K562 (cell line): Measurements from ENCODE around the gene HDAC9. TPM values are rescaled to one million over a fixed set of nuclear protein-coding genes. Genes with fewer than 3 reads are reported as not detected.

Source experiments
- ATAC-seq: fragments of 200-7000 bp; cut with Tn5 transposase; 3 replicates; pipeline ENCODE4 v1.9.1; 2020; ENCODE audit warnings: moderate library complexity
- BruUV-seq: library from RNA; stranded (reverse); fragments of 400-500 nt; replicated peaks from 2 replicates; lab custom pipeline; 2021; lab: Mats Ljungman, UMichigan
- CTCF ChIA-PET: fragments of 300-600 bp; formaldehyde crosslinking; extraction: SDS; loops from one replicate; lab custom pipeline; 2021; ENCODE audit warnings: low intra/inter-chr PET ratio; lab: Yijun Ruan, JAX
- POLR2A ChIA-PET: fragments of 300-600, 350-650 bp; sonication (Branson Sonifier 250); formaldehyde crosslinking; extraction: SDS; loops from one replicate; lab custom pipeline; 2021; ENCODE audit warnings: antibody characterized with exemption, inconsistent platforms; lab: Yijun Ruan, JAX
- DNase-seq, 4 experiments: peaks; one replicate each; pipeline versions ENCODE4 v3.0.0 to v3.0.0-alpha.2; 2011 to 2018; ENCODE audit warnings: low spot score in 3 of 4, mixed read lengths in 3 of 4; ENCODE audit errors: extremely low read depth in 1 of 4
- FAIRE-seq: peaks from 2 replicates; lab custom pipeline; 2011; peaks lifted over from hg19 to GRCh38; lab: Jason Lieb, UNC
- H2AFZ ChIP-seq: 2 replicates; pipeline ENCODE4 v1.6.0; 2011; ENCODE audit warnings: low read depth, low read length, control low read depth, inconsistent platforms
- H3K27ac ChIP-seq: fragments of 200-600 bp; 3 replicates; pipeline ENCODE4 v1.8.0; 2011; ENCODE audit warnings: low read depth, mild to moderate bottlenecking, control low read depth, inconsistent platforms, low read length, moderate library complexity, mixed read lengths; ENCODE audit errors: extremely low read depth
- H3K27me3 ChIP-seq, 2 experiments: fragments of 300-600 bp in 1 of 2; 2 replicates in 1 of 2; 3 replicates in 1 of 2; pipeline versions ENCODE4 v1.6.0 to v1.8.0; 2011; ENCODE audit warnings: inconsistent platforms in 2 of 2, low read length in 2 of 2, mild to moderate bottlenecking in 1 of 2, mixed read lengths in 1 of 2, moderate library complexity in 1 of 2; ENCODE audit not compliant: control insufficient read depth in 2 of 2, insufficient read depth in 2 of 2
- H3K36me3 ChIP-seq: fragments of 300-600 bp; 3 replicates; pipeline ENCODE4 v1.8.0; 2011; ENCODE audit warnings: mild to moderate bottlenecking, low read length, inconsistent platforms; ENCODE audit not compliant: control insufficient read depth, insufficient read depth
- H3K4me1 ChIP-seq, 2 experiments: fragments of 200-600 bp in 1 of 2; replicated peaks in 1 of 2; 2 replicates in 1 of 2; 3 replicates in 1 of 2; pipeline versions ENCODE4 v1.5.1 to v1.8.0; 2011; ENCODE audit warnings: inconsistent platforms in 2 of 2, low read length in 2 of 2, mild to moderate bottlenecking in 1 of 2, mixed read lengths in 1 of 2, moderate library complexity in 1 of 2; ENCODE audit not compliant: control insufficient read depth in 2 of 2, insufficient read depth in 2 of 2
- H3K4me2 ChIP-seq: 2 replicates; pipeline ENCODE4 v1.6.1; 2011; ENCODE audit warnings: low read length, control low read depth, inconsistent platforms, mixed read lengths; ENCODE audit not compliant: insufficient read depth
- H3K4me3 ChIP-seq: fragments of 200-600 bp; sonication (generic), shearing (Covaris generic); 2 replicates; pipeline ENCODE4 v1.5.1; 2016; ENCODE audit warnings: control low read depth, inconsistent platforms
- H3K79me2 ChIP-seq: fragments of 200-600 bp; 3 replicates; pipeline ENCODE4 v1.8.0; 2011; ENCODE audit warnings: low read length, inconsistent platforms; ENCODE audit not compliant: control insufficient read depth, insufficient read depth
- H3K9ac ChIP-seq, 2 experiments: 2 replicates each; pipeline versions ENCODE4 v1.6.0 to v1.6.1; 2011; ENCODE audit warnings: low read depth in 2 of 2, low read length in 2 of 2, control low read depth in 1 of 2, inconsistent platforms in 1 of 2, mild to moderate bottlenecking in 1 of 2, mixed read lengths in 1 of 2; ENCODE audit not compliant: insufficient read depth in 1 of 2
- H3K9me1 ChIP-seq: one replicate; pipeline ENCODE4 v1.6.0; 2011; ENCODE audit warnings: inconsistent platforms, mild to moderate bottlenecking, low read length, moderate library complexity; ENCODE audit not compliant: control insufficient read depth, insufficient read depth
- H3K9me3 ChIP-seq: replicated peaks from 2 replicates; pipeline ENCODE4 v1.5.1; 2011; ENCODE audit warnings: low read depth, low read length, inconsistent platforms; ENCODE audit not compliant: control insufficient read depth, insufficient read depth
- H4K20me1 ChIP-seq: replicated peaks from 2 replicates; pipeline ENCODE4 v1.6.1; 2011; ENCODE audit warnings: low read length, inconsistent platforms, mixed read lengths; ENCODE audit not compliant: control insufficient read depth, insufficient read depth
- BRD9 ChIP-seq: fragments of 450-650 bp; IDR thresholded peaks from 2 replicates; pipeline ENCODE4 v1.6.1; 2018; ENCODE audit warnings: low read depth; ENCODE audit not compliant: partially characterized antibody
- CEBPG ChIP-seq, 3 experiments: fragments of 200-800 bp in 1 of 3; sonication (Bioruptor generic) in 1 of 3; sonication (generic) in 1 of 3; formaldehyde crosslinking in 1 of 3; IDR thresholded peaks in 2 of 3; conservative IDR thresholded peaks in 1 of 3; 2 replicates each; pipeline versions ENCODE4 v1.6.1 to v1.8.0; 2016 to 2022; ENCODE audit warnings: missing compliant biosample characterization in 2 of 3, missing genetic modification characterization in 2 of 3, mild to moderate bottlenecking in 1 of 3, missing genetic modification reagents in 1 of 3
- GABPB2 ChIP-seq: fragments of 250-450 bp; sonication (Bioruptor Pico); conservative IDR thresholded peaks from 2 replicates; pipeline ENCODE4 v1.5.1; 2021; ENCODE audit warnings: mild to moderate bottlenecking
- GMEB1 ChIP-seq: fragments of 250-450 bp; sonication (Bioruptor Pico); IDR thresholded peaks from 2 replicates; pipeline ENCODE4 v1.4.0; 2020; ENCODE audit warnings: mild to moderate bottlenecking
- GTF2E2 ChIP-seq: fragments of 200-800 bp; sonication (Bioruptor generic); IDR thresholded peaks from 2 replicates; pipeline ENCODE4 v1.6.1; 2016; ENCODE audit warnings: missing genetic modification characterization, missing compliant biosample characterization
- HDAC3 ChIP-seq: fragments of 450-650 bp; IDR thresholded peaks from 2 replicates; pipeline ENCODE4 v1.6.1; 2018; ENCODE audit warnings: borderline replicate concordance, mild to moderate bottlenecking, moderate library complexity; ENCODE audit not compliant: partially characterized antibody
- KDM5B ChIP-seq: fragments of 200-600 bp; sonication (generic); IDR thresholded peaks from 2 replicates; pipeline ENCODE4 v1.6.1; 2012; ENCODE audit warnings: low read depth, mild to moderate bottlenecking, moderate library complexity, low read length, control low read depth, inconsistent platforms; ENCODE audit not compliant: insufficient replicate concordance
- MED1 ChIP-seq: sonication (generic); formaldehyde crosslinking; IDR thresholded peaks from 2 replicates; pipeline ENCODE4 v1.8.1; 2023; ENCODE audit warnings: missing genetic modification reagents, borderline replicate concordance
- NFIC ChIP-seq: fragments of 450-650 bp; IDR thresholded peaks from 2 replicates; pipeline ENCODE4 v1.6.1; 2017; ENCODE audit warnings: mild to moderate bottlenecking, inconsistent platforms
- NFIX ChIP-seq: fragments of 250-450 bp; sonication (Bioruptor Pico); IDR thresholded peaks from 2 replicates; pipeline ENCODE4 v1.4.0; 2020; ENCODE audit warnings: low read depth, mild to moderate bottlenecking, moderate library complexity
- WGBS: fragments of 100-300 bp; shearing (Covaris generic); methylation state at CpG from one replicate; pipeline ENCODE4 v1.1.6; 2016; ENCODE audit warnings: low coverage, mixed read lengths; ENCODE audit not compliant: insufficient coverage; ENCODE audit errors: missing lambda C conversion rate; 5-methylcytosine and 5-hydroxymethylcytosine counted together
- in situ Hi-C: fragments of 300-500 bp; cut with MboI; formaldehyde crosslinking; loops from 4 replicates; pipeline ENCODE4 v1.15.0; 2018; ENCODE audit warnings: inconsistent platforms, mixed read lengths
- intact Hi-C: fragments of 100-400 bp; cut with micrococcal nuclease; formaldehyde crosslinking; loops from 2 replicates; pipeline ENCODE4 v1.14.2; 2022
- polyA plus RNA-seq, 8 experiments: library from polyadenylated mRNA; depleted of rRNA in 4 of 8; stranded (reverse) in 5 of 8; unstranded in 3 of 8; fragments of >200 nt; fragmentation: Nextera tagmentation in 2 of 8; fragmentation: Illumina TruSeq in 1 of 8; extraction: Ambion mirVana in 2 of 8; extraction: Trizol in 1 of 8; gene quantifications; 2 replicates each; pipeline versions ENCODE4 v1.2.1 to v1.2.3, GENCODE V29; 2011 to 2014; ENCODE audit warnings: inconsistent platforms in 1 of 8, missing spikeins in 1 of 8
- total RNA-seq, 7 experiments: library from RNA; depleted of rRNA in 6 of 7; stranded (reverse); fragments of >200 nt in 6 of 7; fragmentation: Illumina TruSeq in 2 of 7; extraction: Trizol in 2 of 7; gene quantifications; 2 replicates each; pipeline versions ENCODE4 v1.2.1 to v1.2.3, GENCODE V29; 2011 to 2021; ENCODE audit warnings: low replicate concordance in 1 of 7
- TF ChIP-seq, protein P1 (sequence below): fragments of 450-650 bp; formaldehyde crosslinking; IDR thresholded peaks from 2 replicates; pipeline ENCODE4 v1.4.0; 2022; ENCODE audit warnings: missing genetic modification characterization
- TF ChIP-seq, protein P2 (sequence below), 2 experiments: IDR thresholded peaks; 2 replicates each; pipeline ENCODE4 v1.6.1; 2011; ENCODE audit warnings: borderline replicate concordance in 1 of 2, control low read depth in 1 of 2, low read depth in 1 of 2, low read length in 1 of 2, mild to moderate bottlenecking in 1 of 2, mixed read lengths in 1 of 2, moderate library complexity in 1 of 2; ENCODE audit not compliant: insufficient read depth in 1 of 2, insufficient read length in 1 of 2, poor library complexity in 1 of 2, severe bottlenecking in 1 of 2; ENCODE audit errors: extremely low read depth in 1 of 2
- TF ChIP-seq, protein P3 (sequence below): fragments of 250-450 bp; sonication (Bioruptor Pico); IDR thresholded peaks from 2 replicates; pipeline ENCODE4 v1.9.0; 2021; ENCODE audit warnings: mild to moderate bottlenecking
- TF ChIP-seq, protein P4 (sequence below): fragments of 450-650 bp; formaldehyde crosslinking; IDR thresholded peaks from 2 replicates; pipeline ENCODE4 v1.4.0; 2022; ENCODE audit warnings: missing genetic modification characterization

The HDAC9 gene
- total and polyA plus RNA-seq, 9 of the 15 experiments (the other 6 are each of a cell fraction or from before 2014, with no cell fraction given) = 0.08 to 0.91 (median 0.33) TPM

- no peak for FAIRE-seq
- no peak for ATAC-seq
- H3K27ac ChIP-seq = no peak overlapping the region
- no peak overlapping the region for H3K4me3 ChIP-seq
- no peaks in the 10 kb centered on the region for H3K27me3 ChIP-seq
- no peaks in the 10 kb centered on the region for H3K79me2 ChIP-seq
- no peak overlapping the region for H3K9ac ChIP-seq
- ChIA-PET POLR2A (no interaction called here), CTCF (no interaction called here)
- H2AFZ ChIP-seq = no peak overlapping the region
- H4K20me1 ChIP-seq = no peaks in the 10 kb centered on the region
- no TSS peak for BruUV-seq
- no peaks in the 10 kb centered on the region for H3K4me1 ChIP-seq
- no peaks in the 10 kb centered on the region; the same call in 1 of the 2 replicates for H3K9me3 ChIP-seq
- 0% methylated on average over 10 of the region's 14 CpGs for WGBS
- intact Hi-C loops (no loop called here), in situ Hi-C loops (no loop called here)
- TF ChIP-seq KDM5B (no peak), GMEB1 (no peak), NFIX (CRISPR knock-in tag) (no peak), GTF2E2 (no peak), MED1 (no peak), BRD9 (no peak), NFIC (no peak), CEBPG (CRISPR knock-in tag; IDR thresholded peaks at IDR 0.05) (no peak), CEBPG (tag; conservative IDR thresholded peaks at IDR 0.05 in 1 of 2, IDR thresholded peaks at IDR 0.05 in 1 of 2) (no peak), GABPB2 (no peak), HDAC3 (no peak)
- TF ChIP-seq, protein P1, sequence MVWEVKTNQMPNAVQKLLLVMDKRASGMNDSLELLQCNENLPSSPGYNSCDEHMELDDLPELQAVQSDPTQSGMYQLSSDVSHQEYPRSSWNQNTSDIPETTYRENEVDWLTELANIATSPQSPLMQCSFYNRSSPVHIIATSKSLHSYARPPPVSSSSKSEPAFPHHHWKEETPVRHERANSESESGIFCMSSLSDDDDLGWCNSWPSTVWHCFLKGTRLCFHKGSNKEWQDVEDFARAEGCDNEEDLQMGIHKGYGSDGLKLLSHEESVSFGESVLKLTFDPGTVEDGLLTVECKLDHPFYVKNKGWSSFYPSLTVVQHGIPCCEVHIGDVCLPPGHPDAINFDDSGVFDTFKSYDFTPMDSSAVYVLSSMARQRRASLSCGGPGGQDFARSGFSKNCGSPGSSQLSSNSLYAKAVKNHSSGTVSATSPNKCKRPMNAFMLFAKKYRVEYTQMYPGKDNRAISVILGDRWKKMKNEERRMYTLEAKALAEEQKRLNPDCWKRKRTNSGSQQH (CRISPR knock-in tag) = no peak
- TF ChIP-seq, protein P2, sequence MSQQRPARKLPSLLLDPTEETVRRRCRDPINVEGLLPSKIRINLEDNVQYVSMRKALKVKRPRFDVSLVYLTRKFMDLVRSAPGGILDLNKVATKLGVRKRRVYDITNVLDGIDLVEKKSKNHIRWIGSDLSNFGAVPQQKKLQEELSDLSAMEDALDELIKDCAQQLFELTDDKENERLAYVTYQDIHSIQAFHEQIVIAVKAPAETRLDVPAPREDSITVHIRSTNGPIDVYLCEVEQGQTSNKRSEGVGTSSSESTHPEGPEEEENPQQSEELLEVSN (IDR thresholded peaks at IDR 0.05; ENCODE audit: borderline replicate concordance in 1 of 2, extremely low read depth in 1 of 2, insufficient read depth in 1 of 2, insufficient read length in 1 of 2, low read depth in 1 of 2, low read length in 1 of 2, poor library complexity in 1 of 2, severe bottlenecking in 1 of 2) = no peak
- TF ChIP-seq, protein P3, sequence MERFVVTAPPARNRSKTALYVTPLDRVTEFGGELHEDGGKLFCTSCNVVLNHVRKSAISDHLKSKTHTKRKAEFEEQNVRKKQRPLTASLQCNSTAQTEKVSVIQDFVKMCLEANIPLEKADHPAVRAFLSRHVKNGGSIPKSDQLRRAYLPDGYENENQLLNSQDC (CRISPR knock-in tag) = no peak
- TF ChIP-seq, protein P4, sequence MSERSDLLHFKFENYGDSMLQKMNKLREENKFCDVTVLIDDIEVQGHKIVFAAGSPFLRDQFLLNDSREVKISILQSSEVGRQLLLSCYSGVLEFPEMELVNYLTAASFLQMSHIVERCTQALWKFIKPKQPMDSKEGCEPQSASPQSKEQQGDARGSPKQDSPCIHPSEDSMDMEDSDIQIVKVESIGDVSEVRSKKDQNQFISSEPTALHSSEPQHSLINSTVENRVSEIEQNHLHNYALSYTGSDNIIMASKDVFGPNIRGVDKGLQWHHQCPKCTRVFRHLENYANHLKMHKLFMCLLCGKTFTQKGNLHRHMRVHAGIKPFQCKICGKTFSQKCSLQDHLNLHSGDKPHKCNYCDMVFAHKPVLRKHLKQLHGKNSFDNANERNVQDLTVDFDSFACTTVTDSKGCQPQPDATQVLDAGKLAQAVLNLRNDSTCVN (CRISPR knock-in tag) = no peak
- no peaks in the 10 kb centered on the region for H3K9me1 ChIP-seq
- no peak overlapping the region for H3K4me2 ChIP-seq
- H3K36me3 ChIP-seq = no peaks in the 10 kb centered on the region
- no peak for DNase-seq
These were observed 79.1 kb downstream of the HDAC9 start for GRCh38 chr7:18574676-18575075.
